Endothelial cell of hepatic sinusoid (primary cell): Measurements from ENCODE around the gene ABO.
"Not testable (repeated sequence)": the region's sequence is repeated elsewhere in the genome, so short reads cannot be mapped to it uniquely, and the experiment has no call there.

ENCODE experiments used
- in situ Hi-C: cut with HindIII; loops from 2 replicates; pipeline ENCODE4 v1.10.0; 2017; ENCODE audit warnings: low sequenced_read_pairs

The ABO gene

DNA sequence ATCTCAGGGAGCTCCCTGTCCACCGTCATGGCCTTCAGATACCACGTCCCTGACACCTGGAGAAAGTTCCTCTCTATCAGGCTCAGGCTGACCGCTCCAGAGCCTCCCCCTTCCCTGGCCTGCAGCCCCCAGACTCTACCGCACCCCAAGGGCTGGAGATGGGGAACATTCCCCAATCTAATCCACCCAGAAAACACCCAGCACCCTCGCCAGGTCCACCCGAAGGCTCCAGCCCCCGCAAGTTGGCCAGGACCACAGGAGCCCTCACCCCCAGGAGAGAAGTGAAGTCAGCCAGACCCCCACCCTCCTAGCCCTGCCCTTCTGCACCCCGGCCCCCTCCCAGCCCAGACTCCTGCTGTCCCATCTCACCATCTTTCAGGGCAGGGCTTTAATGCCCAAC is 47.0 kb downstream of the ABO start:
- in situ Hi-C loops: not testable (repeated sequence)

DNA sequence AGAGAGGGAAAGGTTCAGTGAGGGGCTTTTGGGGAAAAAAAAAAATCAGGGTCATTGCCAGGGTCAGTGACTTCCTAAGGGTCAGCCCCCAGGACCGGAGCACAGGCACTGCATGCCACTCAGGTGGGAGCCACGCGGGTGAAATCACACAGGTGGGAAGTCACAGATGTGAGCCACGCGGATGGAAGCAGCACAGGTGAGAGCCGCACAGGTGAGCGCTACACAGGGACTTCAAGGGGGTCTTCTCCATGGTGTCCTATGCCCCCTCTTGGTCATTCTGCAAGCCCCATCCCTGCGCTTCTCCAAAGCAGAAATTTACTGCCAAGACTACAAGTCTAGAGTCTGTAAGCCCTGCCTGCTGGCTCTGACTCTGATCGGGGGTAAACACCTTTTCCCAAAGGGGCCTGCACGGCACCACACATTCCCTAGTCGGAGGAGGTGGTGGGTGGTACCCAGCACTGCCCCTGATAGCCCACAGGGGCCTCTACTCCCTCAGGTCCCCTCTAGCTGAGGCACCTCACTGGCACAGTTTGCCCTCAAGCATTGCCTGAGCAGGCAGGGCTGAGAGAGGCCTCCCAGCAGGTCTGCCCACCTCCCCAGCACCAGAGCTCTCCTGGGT is 47.6 kb downstream of the ABO start:
- in situ Hi-C loops: no loop called here

DNA sequence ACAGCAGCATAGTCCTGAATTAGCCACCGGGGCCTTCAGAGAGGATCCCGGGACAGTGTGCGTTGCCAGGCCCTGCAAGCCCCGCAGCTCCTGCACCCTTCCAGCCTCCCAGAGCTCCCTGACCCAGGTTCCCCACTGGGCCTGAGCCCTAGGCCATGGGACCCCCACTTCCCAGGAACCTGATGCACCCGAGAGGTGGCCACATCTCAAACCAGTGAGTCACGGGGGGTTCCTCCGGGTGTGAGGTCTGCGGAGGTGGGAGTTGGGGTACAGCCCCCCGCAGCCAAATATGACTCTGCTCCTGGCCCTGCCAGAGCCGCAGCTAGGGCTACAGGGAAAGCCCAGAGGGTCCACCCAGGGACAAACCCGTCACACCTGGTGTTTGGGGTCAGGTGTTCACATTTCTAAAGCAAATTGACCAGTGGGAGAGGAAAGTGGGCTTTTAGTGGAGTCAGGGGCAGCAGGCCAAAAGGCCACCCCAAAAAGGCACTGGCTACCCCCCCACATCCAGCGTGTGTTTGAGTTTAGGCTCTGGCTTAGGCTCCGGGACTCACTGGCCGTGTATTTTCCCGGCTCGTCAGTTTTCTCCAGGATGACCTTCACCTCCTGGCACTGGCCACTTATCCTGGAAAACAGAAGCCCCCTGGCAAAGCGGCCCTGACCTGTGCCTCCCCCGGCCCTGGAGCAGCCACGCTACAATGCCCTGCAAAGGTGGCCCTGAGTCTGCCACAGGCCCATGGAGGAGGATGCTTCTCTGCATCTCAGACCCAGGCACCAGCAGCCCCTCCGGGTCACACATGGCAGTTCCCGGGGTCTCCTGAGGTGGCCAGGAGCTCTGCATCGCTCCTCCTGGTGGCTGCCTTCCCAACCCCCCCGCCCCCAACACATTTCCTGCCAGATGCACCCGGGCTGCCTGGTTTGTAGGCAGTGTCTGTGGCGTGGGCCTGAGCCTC is 48.5 kb downstream of the ABO start:
- in situ Hi-C loops: no loop called here

DNA sequence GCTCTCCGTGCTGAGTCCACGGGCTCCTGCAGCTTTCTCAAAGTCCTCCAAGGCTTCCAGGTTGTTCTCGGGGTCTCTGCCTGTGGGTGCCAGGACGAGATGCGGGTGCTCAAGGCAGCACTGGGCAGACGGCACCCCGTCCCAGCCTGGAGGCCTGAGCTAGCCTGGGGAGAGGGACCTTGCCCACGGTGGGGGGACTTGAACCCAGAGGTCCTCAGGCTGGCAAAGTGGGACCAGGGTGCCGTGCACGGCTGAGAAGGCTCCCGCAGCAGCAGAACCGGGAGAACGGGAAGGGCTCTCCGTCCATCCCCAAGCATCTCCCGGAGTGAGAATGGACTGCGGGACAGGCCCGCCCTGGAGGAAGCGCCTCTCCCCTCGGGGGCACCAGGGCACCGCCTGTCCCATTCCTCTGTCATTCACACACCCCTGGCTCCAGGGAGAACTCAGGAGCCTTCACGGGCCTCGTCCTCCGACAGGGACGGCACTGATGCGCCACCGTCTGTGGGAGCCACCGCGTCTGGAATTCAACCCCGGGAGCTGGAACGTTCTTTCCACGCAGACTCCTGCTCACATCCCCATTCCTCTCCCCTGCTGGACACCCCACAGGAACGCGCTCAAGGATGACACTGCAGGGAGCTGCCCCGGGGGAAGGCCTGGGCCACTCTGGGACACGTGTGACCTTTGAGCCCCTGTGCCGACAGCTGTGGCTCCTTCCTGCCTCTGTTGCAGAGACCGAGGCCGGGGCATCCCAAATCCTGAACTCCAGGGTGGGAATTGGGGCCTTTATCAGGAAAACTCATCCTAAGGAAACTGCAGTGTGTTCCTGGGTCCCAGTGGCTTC is 49.6 kb downstream of the ABO start:
- in situ Hi-C loops: no loop called here

DNA sequence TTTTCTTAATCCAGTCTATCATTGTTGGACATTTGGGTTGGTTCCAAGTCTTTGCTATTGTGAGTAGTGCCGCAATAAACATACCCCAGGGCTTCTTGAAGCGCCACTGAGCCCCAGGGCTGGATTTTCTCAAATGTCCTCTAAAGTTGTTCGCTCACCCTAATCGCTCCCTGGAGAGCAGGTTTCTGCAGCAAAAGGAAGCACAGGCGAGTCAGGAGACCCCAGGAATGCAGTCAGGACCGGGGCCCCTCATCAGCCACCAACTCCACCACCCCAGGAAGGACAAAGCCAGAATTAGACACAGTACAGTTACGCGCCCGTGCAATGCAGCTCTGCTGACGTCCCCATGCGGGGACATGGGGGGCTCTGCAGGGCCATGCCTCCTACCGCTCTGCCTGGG is 50.2 kb downstream of the ABO start:
- in situ Hi-C loops: no loop called here

DNA sequence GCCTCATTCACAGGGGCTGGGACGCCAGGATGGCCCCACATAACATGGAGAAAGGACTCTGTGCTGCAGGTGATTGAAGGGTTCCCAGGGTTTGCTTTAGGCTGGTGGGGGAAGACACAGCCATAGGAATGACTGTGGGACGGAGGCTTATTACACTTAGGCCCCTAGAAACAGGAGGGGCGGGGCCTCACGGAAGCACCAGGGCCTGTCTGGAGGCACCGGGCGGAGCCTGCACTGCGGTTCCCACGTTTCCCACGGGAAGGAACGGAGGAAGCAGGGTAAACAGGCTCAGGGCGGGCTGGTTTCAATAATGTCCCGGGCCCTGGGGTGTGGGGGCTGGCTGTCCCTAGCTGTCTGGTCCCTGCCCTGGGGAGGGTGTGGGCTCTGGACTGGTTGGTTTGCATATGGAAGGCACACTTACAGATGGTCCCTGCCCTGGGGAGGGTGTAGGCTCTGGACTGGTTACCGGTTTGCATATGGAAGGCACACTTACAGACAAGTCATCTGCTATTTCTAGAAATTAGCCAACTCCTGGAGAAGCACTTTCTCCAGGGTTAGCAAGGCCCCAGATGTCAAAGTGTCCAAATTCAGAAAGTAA is 51.7 kb downstream of the ABO start:
- in situ Hi-C loops: not testable (repeated sequence)

DNA sequence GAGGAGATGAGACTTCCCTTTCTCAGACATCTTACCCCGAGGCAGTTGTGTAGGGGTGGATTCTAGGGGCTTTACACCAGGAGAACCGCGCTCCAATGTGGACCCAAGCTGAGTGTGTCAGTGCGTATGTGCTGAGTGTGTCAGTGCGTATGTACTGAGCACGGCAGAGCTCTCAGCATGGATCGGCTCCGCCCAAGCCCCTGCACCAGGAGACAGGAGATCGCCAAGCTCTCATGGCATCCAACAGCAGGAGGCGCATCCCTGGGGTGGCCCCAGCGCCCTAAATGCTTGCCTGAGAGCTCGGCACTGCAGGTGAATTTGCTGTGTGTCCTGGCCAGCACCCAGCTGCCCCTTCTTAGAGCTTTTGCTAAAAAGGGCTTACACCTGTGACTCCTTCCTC is 53.0 kb downstream of the ABO start:
- in situ Hi-C loops: not testable (repeated sequence)

DNA sequence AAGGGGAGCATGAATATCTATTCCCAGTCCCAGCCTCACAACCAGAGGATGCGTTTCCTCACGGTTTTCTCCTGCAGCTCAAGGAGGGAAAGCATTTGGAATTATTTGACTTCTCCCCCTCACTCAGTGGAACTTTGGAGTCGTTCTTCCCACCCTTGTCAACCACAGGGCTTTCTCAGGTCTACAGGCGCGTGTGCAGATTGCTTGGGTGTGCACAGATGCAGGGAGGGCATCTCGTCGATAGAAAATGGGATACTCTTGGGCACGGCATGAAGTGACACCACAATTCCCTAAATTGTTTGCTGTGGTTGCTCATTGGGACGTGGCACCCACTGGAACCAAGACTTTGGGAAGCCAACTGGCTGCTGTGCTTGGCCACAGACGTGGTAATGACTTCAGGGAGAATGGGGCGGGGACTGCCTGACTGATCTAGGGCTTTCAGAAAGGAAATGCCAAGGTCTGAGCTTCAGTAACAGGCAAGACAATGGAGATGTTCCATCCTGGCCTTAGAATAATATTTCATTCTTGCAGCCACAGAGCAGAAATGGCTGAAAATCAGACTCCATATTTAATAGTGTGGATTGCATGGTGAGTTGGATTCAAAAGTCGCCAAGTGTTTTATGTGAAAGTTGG is 53.7 kb downstream of the ABO start:
- in situ Hi-C loops: no loop called here

DNA sequence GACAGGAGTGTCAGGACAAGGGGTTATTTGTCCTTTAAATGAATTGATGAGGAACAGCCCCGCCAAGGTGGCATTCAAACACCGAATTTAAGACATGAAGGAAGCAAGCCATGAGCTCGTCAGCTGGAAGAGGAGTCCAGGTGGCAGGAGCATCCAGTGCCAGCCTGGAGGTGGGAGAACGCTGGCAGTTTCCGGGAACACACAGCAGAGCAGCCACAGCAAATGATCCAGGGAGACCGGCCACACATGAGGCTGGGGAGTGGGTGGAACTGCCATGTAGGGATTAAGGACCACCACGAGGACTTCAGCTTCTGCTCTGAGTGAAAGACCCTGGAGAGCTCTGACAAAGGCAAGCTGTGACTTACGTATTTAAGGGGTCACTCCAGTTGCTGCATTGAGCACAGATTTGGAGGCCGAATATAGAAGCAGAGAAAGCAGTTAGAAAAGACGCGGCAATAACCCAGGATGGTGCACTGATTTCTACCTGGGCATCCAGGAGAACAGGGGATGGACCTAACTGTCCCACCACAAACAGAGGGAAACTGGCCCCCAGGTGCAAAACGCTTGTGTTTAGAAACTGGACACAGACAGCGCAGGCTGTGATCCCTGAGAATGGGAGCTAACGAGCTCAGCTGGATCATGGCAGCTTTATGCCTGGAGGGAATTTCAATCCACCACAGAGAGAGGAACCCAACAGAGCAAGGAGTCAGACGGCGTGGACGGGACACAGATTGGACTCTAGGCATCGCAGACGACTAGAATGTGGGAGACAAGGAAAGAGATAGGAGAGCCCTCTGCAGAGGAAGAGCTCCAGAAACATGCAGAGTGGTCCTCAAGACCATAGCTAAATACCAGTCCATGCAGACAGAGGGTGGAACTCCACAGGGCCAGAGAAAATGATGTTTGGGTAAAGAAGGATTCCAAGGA is 56.7 kb downstream of the ABO start:
- in situ Hi-C loops: not testable (repeated sequence)

DNA sequence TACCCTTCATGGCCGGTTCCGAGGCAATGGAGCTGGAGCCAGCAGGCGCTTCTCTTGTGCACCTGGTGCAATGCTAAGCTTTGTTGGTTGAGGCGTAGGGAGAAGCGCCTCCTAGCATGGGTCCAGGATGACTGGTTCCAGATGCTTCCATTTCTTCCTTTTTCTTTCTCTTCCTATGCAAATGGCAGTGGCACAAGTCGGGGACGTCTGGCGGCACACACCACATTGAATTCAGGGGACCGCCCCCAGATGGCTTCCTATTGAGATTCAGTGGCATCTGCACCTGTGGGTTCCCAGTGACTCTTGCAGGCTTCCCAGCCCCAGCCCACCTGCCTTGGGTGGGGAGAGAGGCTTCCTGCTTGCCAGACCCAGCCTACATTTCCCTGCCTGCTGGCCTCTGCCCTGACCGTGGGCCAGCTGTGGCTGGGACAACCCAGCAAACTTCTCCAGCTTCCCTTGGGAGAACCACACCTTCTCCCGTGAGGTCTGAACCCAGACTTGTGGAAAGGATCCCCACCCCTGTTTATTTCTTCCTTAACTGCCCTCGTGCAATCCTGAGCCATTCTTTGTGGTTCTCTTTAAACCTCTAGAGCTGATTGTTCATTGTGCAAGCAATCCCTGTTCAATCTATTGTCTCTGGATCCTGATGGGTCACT is 57.5 kb downstream of the ABO start:
- in situ Hi-C loops: not testable (repeated sequence)

DNA sequence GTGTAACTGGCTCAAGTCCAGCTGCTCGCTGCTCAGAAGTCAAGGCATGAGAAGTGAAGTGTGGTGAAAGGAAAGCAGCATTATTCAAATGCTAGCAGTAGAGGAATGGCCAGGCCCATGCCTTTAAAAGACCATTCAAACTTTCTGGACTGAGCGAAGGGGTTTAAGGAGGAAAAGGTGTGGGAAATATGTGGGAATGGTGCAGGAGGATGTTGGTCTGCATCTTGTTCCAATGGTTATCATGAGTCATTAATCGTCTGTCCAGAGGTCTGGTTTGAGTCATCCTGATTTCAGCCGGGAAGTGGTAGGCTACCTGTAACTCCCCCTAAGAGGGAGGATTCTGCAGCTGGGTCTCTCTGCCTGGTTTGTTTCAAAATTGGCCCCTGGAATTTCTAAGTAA is 60.7 kb downstream of the ABO start:
- in situ Hi-C loops: not testable (repeated sequence)

DNA sequence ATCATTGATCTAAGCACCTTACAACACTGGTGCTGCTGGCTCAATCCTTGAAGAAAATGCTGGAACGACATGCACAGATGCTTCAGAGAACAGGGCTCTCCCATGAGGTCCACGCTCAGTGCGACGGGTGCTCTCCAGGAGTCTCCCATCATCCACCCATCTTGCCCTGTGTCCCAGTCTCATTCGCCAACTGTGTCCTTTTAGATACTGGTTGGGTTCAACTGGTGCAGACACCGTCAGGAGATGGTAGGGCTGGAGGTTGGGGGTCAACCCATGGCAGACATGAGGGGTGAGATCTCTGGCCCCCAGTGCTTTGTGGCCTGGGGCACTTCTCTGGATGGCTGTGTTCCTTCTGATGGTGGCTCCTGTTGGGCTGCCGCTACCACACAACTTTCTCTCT is 64.4 kb downstream of the ABO start:
- in situ Hi-C loops: no loop called here

DNA sequence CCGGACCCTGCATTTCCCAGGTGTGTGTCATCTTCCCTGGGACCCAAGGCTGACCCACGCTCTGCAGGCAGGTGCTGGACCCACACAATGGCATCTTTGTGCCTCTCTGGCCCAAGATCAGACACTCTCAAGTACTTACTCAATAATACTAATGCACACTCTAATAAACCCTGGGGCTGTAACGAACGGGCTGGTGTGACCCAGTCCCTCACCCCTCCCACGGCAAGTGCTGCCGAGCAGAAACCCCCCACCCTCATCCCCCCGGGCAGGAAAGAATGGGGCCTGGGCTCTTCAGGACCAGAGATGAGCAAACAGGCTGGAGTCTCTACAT is 64.8 kb downstream of the ABO start:
- in situ Hi-C loops: no loop called here

DNA sequence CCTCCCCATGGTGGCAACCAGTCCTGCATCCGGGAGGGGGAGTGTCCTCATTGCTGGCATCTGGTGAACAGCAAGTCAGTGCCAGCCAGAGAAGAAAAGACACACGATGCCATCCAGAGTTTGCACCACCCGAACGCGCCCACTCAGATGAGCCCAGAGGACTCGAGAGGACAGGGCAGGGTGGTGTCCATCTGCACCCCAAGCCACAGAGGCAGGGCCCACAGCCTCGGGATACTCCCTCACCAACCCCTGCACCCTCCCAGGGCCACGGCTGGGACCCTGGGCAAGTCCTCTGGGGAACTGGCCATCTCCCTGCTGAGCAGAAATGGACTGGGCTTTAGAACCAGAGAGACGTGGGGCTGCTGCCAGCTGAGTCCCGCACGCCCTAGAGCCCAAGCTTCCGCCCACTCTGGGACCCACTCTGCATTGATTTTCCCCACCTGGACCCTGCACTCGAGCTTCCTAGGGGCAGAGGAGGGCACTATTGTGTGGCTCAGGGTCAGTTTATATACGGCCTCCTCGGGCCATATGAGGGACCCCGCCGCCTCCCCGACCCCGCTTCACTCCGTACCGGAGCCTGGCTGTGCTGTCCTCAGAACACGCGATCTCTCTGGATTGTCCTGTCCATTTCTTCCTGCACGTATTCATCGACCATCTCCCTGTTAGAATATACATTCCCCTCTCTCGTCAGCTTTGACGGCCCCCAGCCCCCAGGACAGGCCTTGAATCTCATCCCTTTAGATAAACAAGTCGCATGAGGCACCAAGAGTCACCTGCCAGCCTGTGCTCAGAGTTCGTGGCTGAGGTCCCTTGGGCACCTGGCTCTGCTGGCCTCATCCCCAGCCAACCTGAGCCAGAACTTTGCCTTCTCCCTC is 65.4 kb downstream of the ABO start:
- in situ Hi-C loops: not testable (repeated sequence)

DNA sequence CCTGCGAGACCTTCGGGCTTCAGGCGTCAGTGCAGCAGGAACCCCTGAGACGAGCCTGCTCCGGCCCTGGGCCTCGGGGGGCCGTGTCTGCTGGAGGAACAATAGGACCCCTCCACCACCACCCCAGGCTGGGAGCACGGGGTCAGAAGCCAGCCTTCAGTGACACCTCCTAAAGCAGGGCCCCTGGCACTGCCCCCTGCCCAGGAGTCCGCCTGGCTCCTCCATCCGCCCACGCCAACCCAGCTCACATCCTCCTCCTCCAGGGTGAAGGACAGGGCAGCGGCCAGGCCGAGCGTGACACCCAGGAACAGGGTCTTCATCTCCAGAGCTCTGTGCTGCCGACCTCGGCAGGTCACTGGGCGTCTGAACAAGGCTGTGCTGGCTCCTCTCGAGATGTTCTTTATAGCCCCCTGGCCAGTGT is 66.1 kb downstream of the ABO start, which contains the start of gene OBP2B:
OBP2B (minus strand) TSS at position 371 of the 421 bp plus-strand sequence; CDS start at position 320, 51 bp downstream.
- in situ Hi-C loops: not testable (repeated sequence)

DNA sequence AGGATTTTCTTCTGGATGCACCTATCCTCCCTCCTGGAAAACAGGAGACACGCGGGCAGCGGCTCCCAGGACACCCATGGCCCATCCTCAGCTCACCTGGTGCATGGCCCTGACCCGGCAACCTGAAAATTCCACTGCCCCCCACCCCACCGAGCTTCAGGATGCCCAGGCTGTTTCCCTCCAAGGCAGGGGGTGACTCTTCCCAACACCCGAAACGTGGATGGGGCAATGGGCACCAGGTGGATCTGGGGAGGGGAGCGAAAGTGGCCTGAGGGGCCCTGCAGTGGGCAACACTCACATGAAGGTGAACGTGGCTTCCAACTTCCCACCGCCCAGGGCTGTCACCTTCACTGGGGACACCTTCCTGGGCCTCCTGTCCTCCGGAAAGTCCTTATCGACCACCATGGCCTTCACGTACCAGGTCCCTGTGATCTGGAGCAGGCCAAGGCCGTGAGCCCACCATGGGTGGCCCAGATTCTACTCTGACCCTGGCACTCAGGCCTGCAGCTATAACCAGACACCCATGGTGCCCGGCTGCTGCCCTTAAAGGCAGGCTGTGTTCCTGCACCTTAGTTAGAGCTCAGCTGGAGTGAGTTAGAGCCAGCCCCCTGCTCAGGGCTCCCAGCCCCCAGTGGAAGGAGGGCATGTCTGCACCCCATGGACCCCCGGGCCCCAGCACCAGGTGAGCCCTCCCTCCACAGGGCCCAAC is 66.7 kb downstream of the ABO start:
- in situ Hi-C loops: not testable (repeated sequence)

DNA sequence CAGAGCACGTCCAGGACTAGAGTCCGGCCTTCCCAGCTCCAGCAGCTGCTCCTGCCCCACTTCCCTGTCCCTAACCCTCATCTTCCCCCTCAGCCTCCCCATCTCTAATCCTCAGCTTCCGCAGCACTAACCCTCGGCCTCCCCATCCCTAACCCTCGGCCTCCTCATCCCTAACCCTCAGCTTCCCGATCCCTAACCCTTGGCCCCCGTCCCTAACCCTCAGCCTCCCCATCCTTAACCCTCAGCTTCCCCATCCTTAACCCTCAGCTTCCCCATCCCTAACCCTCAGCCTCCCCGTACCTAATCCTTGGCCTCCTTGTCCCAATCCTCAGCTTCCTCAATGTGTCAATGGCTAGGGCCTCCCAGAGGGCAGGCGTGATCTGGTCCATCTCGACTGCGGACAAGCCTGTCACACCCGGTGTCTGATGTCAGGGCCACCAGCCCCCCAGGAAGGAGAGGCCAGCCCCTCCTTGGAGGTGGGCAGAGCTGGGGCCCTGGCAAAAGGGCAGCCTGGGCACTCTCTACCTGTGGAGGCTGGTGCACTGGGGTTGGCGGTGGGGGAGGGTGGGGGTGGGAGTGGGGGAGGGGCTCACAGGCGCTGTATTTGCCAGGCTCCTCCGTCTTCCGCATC is 67.3 kb downstream of the ABO start:
- in situ Hi-C loops: no loop called here
